DND-41 (cell line): ENCODE measurements around the gene EXOC4.

Source experiments
- ATAC-seq: fragments of 200-7000 bp; cut with Tn5 transposase; 3 replicates; pipeline ENCODE4 v1.9.1; 2021; ENCODE audit warnings: low read depth; ENCODE audit not compliant: insufficient read depth
- DNase-seq: peaks from one replicate; pipeline ENCODE4 v3.0.0-alpha.2; 2020
- H2AFZ ChIP-seq: 2 replicates; pipeline ENCODE4 v1.6.0; 2012; ENCODE audit warnings: low read depth, low read length
- H3K27ac ChIP-seq: 2 replicates; pipeline ENCODE4 v1.5.1; 2012; ENCODE audit warnings: low read length, inconsistent platforms
- H3K27me3 ChIP-seq: fragments of 200-600 bp; sonication (generic); 2 replicates; pipeline ENCODE4 v1.6.0; 2012; ENCODE audit warnings: low read length, mild to moderate bottlenecking, inconsistent platforms; ENCODE audit not compliant: insufficient read depth, poor library complexity
- H3K36me3 ChIP-seq: 2 replicates; pipeline ENCODE4 v1.5.1; 2012; ENCODE audit warnings: low read length, inconsistent platforms; ENCODE audit not compliant: insufficient read depth
- H3K4me1 ChIP-seq: 2 replicates; pipeline ENCODE4 v1.5.1; 2012; ENCODE audit warnings: mild to moderate bottlenecking, low read length; ENCODE audit not compliant: insufficient read depth
- H3K4me2 ChIP-seq: 2 replicates; pipeline ENCODE4 v1.6.0; 2012; ENCODE audit warnings: mild to moderate bottlenecking, moderate library complexity, low read length, inconsistent platforms; ENCODE audit not compliant: insufficient read depth
- H3K4me3 ChIP-seq, 2 experiments: fragments of 200-600 bp in 1 of 2; shearing (Covaris generic) in 1 of 2; 2 replicates each; pipeline ENCODE4 v1.5.1; 2012 to 2016; ENCODE audit warnings: inconsistent platforms in 2 of 2, low read length in 2 of 2, mild to moderate bottlenecking in 2 of 2, low read depth in 1 of 2, moderate library complexity in 1 of 2
- H3K79me2 ChIP-seq: 2 replicates; pipeline ENCODE4 v1.6.0; 2012; ENCODE audit warnings: low read length, inconsistent platforms; ENCODE audit not compliant: insufficient read depth
- H3K9ac ChIP-seq: 2 replicates; pipeline ENCODE4 v1.6.0; 2012; ENCODE audit warnings: low read depth, mild to moderate bottlenecking, inconsistent platforms, low read length, moderate library complexity
- H3K9me3 ChIP-seq: 2 replicates; pipeline ENCODE4 v1.5.1; 2012; ENCODE audit warnings: low read length, moderate library complexity, mild to moderate bottlenecking, inconsistent platforms; ENCODE audit not compliant: insufficient read depth, severe bottlenecking
- H4K20me1 ChIP-seq: 2 replicates; pipeline ENCODE4 v1.6.0; 2012; ENCODE audit warnings: low read length; ENCODE audit not compliant: insufficient read depth
- CTCF ChIP-seq: IDR thresholded peaks from 2 replicates; pipeline ENCODE4 v1.5.1; 2012; ENCODE audit warnings: borderline replicate concordance, low read length, moderate library complexity, mild to moderate bottlenecking; ENCODE audit not compliant: poor library complexity, severe bottlenecking; ENCODE audit errors: extremely low read depth
- EZH2 ChIP-seq: IDR thresholded peaks from 3 replicates; pipeline ENCODE4 v1.6.1; 2012; ENCODE audit warnings: borderline replicate concordance, low read depth, mild to moderate bottlenecking, moderate library complexity, low read length, inconsistent platforms; ENCODE audit not compliant: severe bottlenecking

The EXOC4 gene

GRCh38 chr7:133355822-133356221 lies 102.9 kb downstream of the EXOC4 start:
- ATAC-seq: no peak
- Histone ChIP-seq H3K27me3 (no peaks in the 10 kb centered on the region), H3K9ac (no peak overlapping the region), H3K36me3 (peaks cover 12% of the 10 kb centered on the region; the same call in 1 of the 2 replicates), H3K4me1 (no peaks in the 10 kb centered on the region), H3K27ac (no peak overlapping the region), H4K20me1 (no peaks in the 10 kb centered on the region), H2AFZ (no peak overlapping the region), H3K9me3 (peaks cover 20% of the 10 kb centered on the region), H3K4me2 (no peak overlapping the region), H3K79me2 (peaks cover 9% of the 10 kb centered on the region; the same call in 1 of the 2 replicates), H3K4me3 (no peak overlapping the region)
- TF ChIP-seq EZH2 (no peak), CTCF (no peak)
- no peak for DNase-seq

GRCh38 chr7:133358708-133359107 lies 105.8 kb downstream of the EXOC4 start:
- H4K20me1 ChIP-seq: no peaks in the 10 kb centered on the region
- TF ChIP-seq EZH2 (no peak), CTCF (no peak)
- no peak overlapping the region for H3K4me3 ChIP-seq

DNA sequence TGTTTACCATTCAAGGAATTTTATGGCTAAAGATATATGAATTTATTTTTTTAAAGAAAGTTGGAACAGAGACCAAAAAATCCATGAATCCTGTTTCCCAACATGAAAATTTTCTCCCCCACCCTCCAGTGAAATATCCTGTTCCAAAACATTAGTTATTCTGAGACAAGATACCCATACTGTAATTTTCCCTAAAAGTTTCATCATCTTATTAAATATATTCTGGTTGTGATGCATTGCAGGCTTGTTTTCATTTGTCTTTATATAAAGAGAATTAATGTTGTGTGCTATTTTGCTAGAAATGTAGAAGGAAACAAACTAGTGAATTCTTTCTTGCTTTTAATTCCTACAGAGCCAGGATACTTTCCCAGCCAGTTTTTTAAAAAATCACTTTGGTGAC lies 106.6 kb downstream of the EXOC4 start:
- Histone ChIP-seq H3K4me3 (no peak overlapping the region), H3K4me2 (no peak overlapping the region), H2AFZ (no peak overlapping the region), H3K27ac (no peak overlapping the region), H3K4me1 (peaks cover 2% of the 10 kb centered on the region; the same call in 1 of the 2 replicates), H3K9me3 (no peaks in the 10 kb centered on the region), H3K9ac (no peak overlapping the region), H4K20me1 (no peaks in the 10 kb centered on the region), H3K36me3 (peaks cover 12% of the 10 kb centered on the region; the same call in 1 of the 2 replicates), H3K79me2 (0 out of 2 replicates have a peak, but pooled peaks cover 1% of the 10 kb centered on the region), H3K27me3 (no peaks in the 10 kb centered on the region)
- ATAC-seq (no peak), DNase-seq (no peak)
- TF ChIP-seq CTCF (no peak), EZH2 (no peak)

More at GRCh38 chr7:133358708-133359107, 105.8 kb downstream of the EXOC4 start:
- no peak overlapping the region for H3K27ac ChIP-seq
- no peak overlapping the region for H3K9ac ChIP-seq
- peaks cover 12% of the 10 kb centered on the region; the same call in 1 of the 2 replicates for H3K36me3 ChIP-seq
- no peaks in the 10 kb centered on the region for H3K4me1 ChIP-seq
- DNase-seq (no peak), ATAC-seq (no peak)
- no peak overlapping the region for H3K4me2 ChIP-seq
- no peaks in the 10 kb centered on the region for H3K9me3 ChIP-seq
- H2AFZ ChIP-seq: no peak overlapping the region
- H3K27me3 ChIP-seq: no peaks in the 10 kb centered on the region
- H3K79me2 ChIP-seq: peaks cover 6% of the 10 kb centered on the region; the same call in 1 of the 2 replicates

DNA sequence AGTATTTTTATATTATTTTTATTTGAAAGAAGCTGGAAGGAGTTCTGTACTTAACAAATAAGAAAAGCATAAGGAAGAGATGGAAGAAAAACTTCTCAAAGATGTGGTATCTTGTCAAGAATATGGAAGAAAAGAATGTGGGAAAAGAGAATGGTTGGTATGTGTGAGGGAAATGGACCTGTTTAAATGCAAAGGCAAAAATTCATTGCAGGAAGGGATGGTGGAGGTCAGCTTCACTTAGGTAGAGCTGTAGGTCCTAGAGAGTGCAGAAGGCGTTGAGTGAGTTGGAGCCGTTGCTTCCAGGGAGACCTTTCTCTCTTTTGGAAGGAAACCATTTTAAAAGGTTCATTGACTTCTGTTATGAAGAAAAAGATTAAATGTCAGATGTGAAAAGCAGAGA lies 107.3 kb downstream of the EXOC4 start:
- Histone ChIP-seq H3K79me2 (no peaks in the 10 kb centered on the region), H3K36me3 (peaks cover 12% of the 10 kb centered on the region; the same call in 1 of the 2 replicates), H3K9me3 (no peaks in the 10 kb centered on the region), H3K27ac (no peak overlapping the region), H2AFZ (no peak overlapping the region), H3K27me3 (no peaks in the 10 kb centered on the region), H3K4me2 (no peak overlapping the region), H3K4me1 (peaks cover 9% of the 10 kb centered on the region), H3K4me3 (no peak overlapping the region), H4K20me1 (no peaks in the 10 kb centered on the region), H3K9ac (no peak overlapping the region)
- no peak for ATAC-seq
- no peak for DNase-seq
- TF ChIP-seq EZH2 (no peak), CTCF (no peak)
